CD14-positive monocyte (primary cell): ENCODE results near the gene CYB5D1. TPM values are rescaled to one million over a fixed set of nuclear protein-coding genes. Genes with fewer than 3 reads are reported as not detected.

Experiments used
- DNase-seq, 3 donors: peaks; one replicate each; pipeline ENCODE4 v3.0.0-alpha.2; 2011 to 2022
- H2AFZ ChIP-seq: 2 replicates; pipeline ENCODE4 v1.6.0; 2012; ENCODE audit warnings: mild to moderate bottlenecking, low read depth, low read length, inconsistent platforms; ENCODE audit not compliant: insufficient read depth, poor library complexity, severe bottlenecking
- H3K27ac ChIP-seq, 2 donors: 1 replicate in 1 of 2; 2 replicates in 1 of 2; pipeline ENCODE4 v1.5.1; 2012 to 2013; ENCODE audit warnings: low read length in 2 of 2, control low read depth in 1 of 2, inconsistent platforms in 1 of 2, low read depth in 1 of 2, mild to moderate bottlenecking in 1 of 2
- H3K27me3 ChIP-seq, 2 donors: one replicate each; pipeline versions ENCODE4 v1.6.0 to v1.6.1; 2011 to 2013; ENCODE audit warnings: low read length in 2 of 2; ENCODE audit not compliant: control insufficient read depth in 2 of 2, insufficient read depth in 2 of 2
- H3K36me3 ChIP-seq, 2 donors: replicated peaks in 1 of 2; 1 replicate in 1 of 2; 2 replicates in 1 of 2; pipeline versions ENCODE4 v1.5.1 to v1.6.1; 2012 to 2013; ENCODE audit warnings: low read length in 2 of 2, control low read depth in 1 of 2, inconsistent platforms in 1 of 2, mild to moderate bottlenecking in 1 of 2; ENCODE audit not compliant: insufficient read depth in 2 of 2, control insufficient read depth in 1 of 2
- H3K4me1 ChIP-seq, 2 donors: 1 replicate in 1 of 2; 2 replicates in 1 of 2; pipeline versions ENCODE4 v1.5.1 to v1.6.1; 2012 to 2013; ENCODE audit warnings: low read length in 2 of 2, control low read depth in 1 of 2, inconsistent platforms in 1 of 2, mild to moderate bottlenecking in 1 of 2, moderate library complexity in 1 of 2; ENCODE audit not compliant: insufficient read depth in 2 of 2, control insufficient read depth in 1 of 2
- H3K4me2 ChIP-seq: replicated peaks from 2 replicates; pipeline ENCODE3; 2012; ENCODE audit warnings: low read length, moderate library complexity, mild to moderate bottlenecking; ENCODE audit not compliant: poor library complexity, severe bottlenecking; ENCODE audit errors: extremely low read depth
- H3K4me3 ChIP-seq, 3 experiments: fragments of 200-600 bp in 1 of 3; sonication (generic) in 1 of 3; replicated peaks in 1 of 3; 1 replicate in 2 of 3; 2 replicates in 1 of 3; pipeline ENCODE4 v1.5.1; 2011 to 2013; ENCODE audit warnings: low read length in 3 of 3, mild to moderate bottlenecking in 3 of 3, control low read depth in 2 of 3, low read depth in 2 of 3, inconsistent platforms in 1 of 3, moderate library complexity in 1 of 3
- H3K79me2 ChIP-seq: 2 replicates; pipeline ENCODE4 v1.6.0; 2012; ENCODE audit warnings: mild to moderate bottlenecking, control low read depth, inconsistent platforms, low read length, moderate library complexity; ENCODE audit not compliant: insufficient read depth
- H3K9ac ChIP-seq: 2 replicates; pipeline ENCODE4 v1.6.0; 2017; ENCODE audit warnings: low read length, mild to moderate bottlenecking; ENCODE audit not compliant: insufficient read depth, poor library complexity, severe bottlenecking
- H3K9me3 ChIP-seq, 2 donors: replicated peaks in 1 of 2; 1 replicate in 1 of 2; 2 replicates in 1 of 2; pipeline versions ENCODE4 v1.5.1 to v1.6.1; 2012 to 2013; ENCODE audit warnings: low read length in 2 of 2, control low read depth in 1 of 2; ENCODE audit not compliant: control insufficient read depth in 1 of 2, insufficient read depth in 1 of 2
- H4K20me1 ChIP-seq: 2 replicates; pipeline ENCODE4 v1.6.0; 2012; ENCODE audit warnings: mild to moderate bottlenecking, low read length, control low read depth, moderate library complexity; ENCODE audit not compliant: insufficient read depth
- H3K27ac Mint-ChIP-seq, 7 donors: one replicate each; pipeline ENCODE4 v1.8.0; 2020; ENCODE audit warnings: mild to moderate bottlenecking in 7 of 7, mixed read lengths in 7 of 7, moderate library complexity in 6 of 7, inconsistent platforms in 2 of 7
- H3K27me3 Mint-ChIP-seq, 3 donors: one replicate each; pipeline ENCODE4 v1.8.0; 2021 to 2022; ENCODE audit warnings: low read depth in 3 of 3, mild to moderate bottlenecking in 3 of 3, mixed read lengths in 3 of 3, moderate library complexity in 3 of 3, inconsistent platforms in 1 of 3
- H3K36me3 Mint-ChIP-seq, 2 donors: one replicate each; pipeline ENCODE4 v1.8.0; 2020; ENCODE audit warnings: mixed read lengths in 2 of 2, inconsistent platforms in 1 of 2, mild to moderate bottlenecking in 1 of 2
- H3K4me1 Mint-ChIP-seq: one replicate; pipeline ENCODE4 v1.8.0; 2020; ENCODE audit warnings: mild to moderate bottlenecking, mixed read lengths
- H3K4me3 Mint-ChIP-seq, 2 donors: one replicate each; pipeline ENCODE4 v1.8.0; 2020; ENCODE audit warnings: mild to moderate bottlenecking in 2 of 2, mixed read lengths in 2 of 2, moderate library complexity in 1 of 2
- H3K9me3 Mint-ChIP-seq, 7 donors: one replicate each; pipeline ENCODE4 v1.8.0; 2020 to 2022; ENCODE audit warnings: mixed read lengths in 7 of 7, mild to moderate bottlenecking in 6 of 7, moderate library complexity in 6 of 7, inconsistent platforms in 2 of 7
- WGBS: methylation state at CpG from one replicate; pipeline ENCODE4 v1.1.5; 2013; ENCODE audit warnings: missing lambda C conversion rate; ENCODE audit not compliant: insufficient coverage; 5-methylcytosine and 5-hydroxymethylcytosine counted together
- intact Hi-C, 2 donors: fragments of 100-400 bp; cut with micrococcal nuclease; formaldehyde crosslinking; loops; one replicate each; pipeline versions ENCODE4 v1.15.0 to v1.15.1; 2023
- polyA plus RNA-seq, 3 donors: library from polyadenylated mRNA; depleted of rRNA in 1 of 3; unstranded in 2 of 3; stranded (reverse) in 1 of 3; fragments of 300-500 nt in 2 of 3; fragments of >200 nt in 1 of 3; fragmentation: Illumina TruSeq in 2 of 3; gene quantifications; 1 replicate in 2 of 3; 2 replicates in 1 of 3; pipeline ENCODE4 v1.2.3, GENCODE V29; 2012 to 2021
- TF ChIP-seq, protein P1 (sequence below): fragments of 200-600 bp; IDR thresholded peaks from one replicate; pipeline ENCODE4 v1.8.0; 2022; ENCODE audit warnings: antibody characterized with exemption, mild to moderate bottlenecking

The CYB5D1 gene
- polyA plus RNA-seq, 3 donors: 0.50 to 4.8 (median 0.98) TPM

DNA sequence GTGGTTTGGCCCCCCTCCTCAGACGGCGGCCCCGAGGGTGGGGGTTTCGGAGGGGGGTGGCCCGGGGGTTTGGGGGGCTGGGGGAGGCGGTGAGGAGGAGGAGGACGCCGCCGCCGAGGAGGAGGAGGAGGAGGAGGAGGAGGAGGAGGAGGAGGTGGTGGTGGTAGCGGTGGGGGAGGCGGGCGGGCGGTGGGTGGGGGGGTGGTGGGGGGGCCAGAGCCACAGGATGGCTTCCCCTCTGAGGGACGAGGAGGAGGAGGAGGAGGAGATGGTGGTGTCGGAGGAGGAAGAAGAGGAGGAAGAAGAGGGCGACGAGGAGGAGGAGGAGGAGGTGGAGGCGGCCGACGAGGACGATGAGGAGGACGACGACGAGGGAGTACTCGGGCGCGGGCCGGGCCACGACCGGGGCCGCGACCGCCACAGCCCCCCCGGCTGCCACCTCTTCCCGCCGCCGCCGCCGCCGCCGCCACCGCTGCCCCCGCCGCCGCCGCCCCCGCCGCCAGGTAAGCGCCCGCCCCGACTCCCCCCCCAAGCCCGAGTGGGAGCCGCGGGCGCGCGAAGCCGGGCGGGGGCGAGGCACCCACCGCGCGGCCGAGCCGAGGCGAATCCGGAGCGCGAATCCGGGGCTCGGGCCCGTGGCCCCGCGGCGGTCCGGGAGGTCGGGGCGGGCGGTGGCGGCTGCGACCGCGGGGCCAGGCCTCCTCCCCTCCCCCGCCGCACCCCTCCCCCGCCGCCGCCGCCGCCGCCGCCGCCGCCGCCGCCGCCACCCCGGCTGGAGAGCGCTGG lies 27.0 kb downstream of the CYB5D1 start:
- 0% methylated on average over 33 of the region's 100 CpGs for WGBS
- TF ChIP-seq, protein P1, sequence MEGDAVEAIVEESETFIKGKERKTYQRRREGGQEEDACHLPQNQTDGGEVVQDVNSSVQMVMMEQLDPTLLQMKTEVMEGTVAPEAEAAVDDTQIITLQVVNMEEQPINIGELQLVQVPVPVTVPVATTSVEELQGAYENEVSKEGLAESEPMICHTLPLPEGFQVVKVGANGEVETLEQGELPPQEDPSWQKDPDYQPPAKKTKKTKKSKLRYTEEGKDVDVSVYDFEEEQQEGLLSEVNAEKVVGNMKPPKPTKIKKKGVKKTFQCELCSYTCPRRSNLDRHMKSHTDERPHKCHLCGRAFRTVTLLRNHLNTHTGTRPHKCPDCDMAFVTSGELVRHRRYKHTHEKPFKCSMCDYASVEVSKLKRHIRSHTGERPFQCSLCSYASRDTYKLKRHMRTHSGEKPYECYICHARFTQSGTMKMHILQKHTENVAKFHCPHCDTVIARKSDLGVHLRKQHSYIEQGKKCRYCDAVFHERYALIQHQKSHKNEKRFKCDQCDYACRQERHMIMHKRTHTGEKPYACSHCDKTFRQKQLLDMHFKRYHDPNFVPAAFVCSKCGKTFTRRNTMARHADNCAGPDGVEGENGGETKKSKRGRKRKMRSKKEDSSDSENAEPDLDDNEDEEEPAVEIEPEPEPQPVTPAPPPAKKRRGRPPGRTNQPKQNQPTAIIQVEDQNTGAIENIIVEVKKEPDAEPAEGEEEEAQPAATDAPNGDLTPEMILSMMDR: no peak
- peaks cover 75% of the 10 kb centered on the region for H3K79me2 ChIP-seq
- peaks cover 0 to 6% of the 10 kb centered on the region in 2 donors for H3K36me3 Mint-ChIP-seq
- peak overlapping the region; percentile 74 for H3K9ac ChIP-seq
- peaks cover 0 to 2% of the 10 kb centered on the region in 2 donors for H3K36me3 ChIP-seq
- intact Hi-C loops: no loop called here
- peak overlapping the region; percentile 69 for H2AFZ ChIP-seq
- peak overlapping the region; percentile 78 to 88 for H3K4me3 Mint-ChIP-seq
- H3K4me1 ChIP-seq: peaks cover 72 to 80% of the 10 kb centered on the region in 2 donors
- H3K4me1 Mint-ChIP-seq: peaks cover 5% of the 10 kb centered on the region
- peak overlapping the region; percentile 54 to 98 (median 89) for H3K4me3 ChIP-seq
- no peaks in the 10 kb centered on the region for H3K27me3 Mint-ChIP-seq
- peak overlapping the region in 5 of 7 donors; percentile 64 to 90 (median 74) for H3K27ac Mint-ChIP-seq
- no peaks in the 10 kb centered on the region for H3K9me3 ChIP-seq
- no peaks in the 10 kb centered on the region for H3K27me3 ChIP-seq
- H4K20me1 ChIP-seq: peaks cover 13% of the 10 kb centered on the region
- H3K9me3 Mint-ChIP-seq: no peaks in the 10 kb centered on the region
- peak overlapping the region; percentile 99 for H3K4me2 ChIP-seq
- DNase-seq: peak in 1 of 3 donors; percentile 20
- peak overlapping the region in 1 of 2 donors; percentile 39 for H3K27ac ChIP-seq

DNA sequence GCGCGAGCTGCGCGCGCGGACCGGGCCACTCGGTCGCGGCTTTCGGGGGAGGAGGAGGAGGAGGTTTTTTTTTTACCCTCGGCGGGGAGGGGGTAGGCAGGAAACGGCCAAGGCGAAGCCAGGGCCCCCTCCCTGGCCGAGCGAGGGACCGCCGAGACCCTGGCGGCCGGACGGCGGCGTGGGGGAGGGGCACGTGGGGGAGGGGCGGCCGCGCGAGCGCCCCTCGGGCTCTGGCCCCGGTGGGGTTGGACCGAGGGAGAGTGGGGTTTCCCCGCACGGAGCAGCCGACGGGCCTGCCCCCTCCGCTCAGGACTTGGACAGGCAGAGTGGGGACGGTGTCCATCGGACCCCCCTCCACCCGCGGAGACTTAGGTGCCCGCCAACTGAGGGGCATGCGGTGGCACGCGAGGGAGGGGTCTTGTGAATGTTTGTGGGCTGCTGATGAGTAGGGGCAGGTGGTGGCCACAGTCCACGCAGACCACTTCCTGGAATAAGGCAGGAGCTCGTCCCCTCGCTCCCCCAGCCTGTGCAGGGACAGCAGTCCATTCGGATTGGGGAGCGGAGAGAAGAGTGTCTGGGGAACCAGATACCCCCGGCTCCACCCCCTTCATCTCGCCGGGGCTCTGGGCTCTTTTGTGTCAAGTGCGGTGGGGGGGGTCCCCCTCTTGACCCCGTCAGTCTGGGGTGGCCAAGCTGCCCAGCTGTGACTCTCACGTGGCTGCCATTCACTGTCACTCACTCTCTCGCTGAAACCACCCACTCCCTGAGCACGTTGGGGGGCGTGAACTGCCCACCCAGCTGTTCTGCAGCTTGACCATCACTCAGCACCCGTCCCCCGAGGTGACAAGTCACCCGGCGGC lies 27.8 kb downstream of the CYB5D1 start:
- Mint-ChIP-seq H3K4me1 (peaks cover 5% of the 10 kb centered on the region), H3K27me3 (peaks cover 0 to 1% (median 0%) of the 10 kb centered on the region in 3 donors), H3K4me3 (peak overlapping the region in 1 of 2 donors; percentile 74), H3K9me3 (no peaks in the 10 kb centered on the region), H3K36me3 (peaks cover 7 to 14% of the 10 kb centered on the region in 2 donors), H3K27ac (peak overlapping the region in 2 of 7 donors; percentile 74 to 95)
- Histone ChIP-seq H3K9ac (peak overlapping the region; percentile 74), H3K4me3 (peak overlapping the region; percentile 48 to 98 (median 89)), H4K20me1 (peaks cover 13% of the 10 kb centered on the region), H3K36me3 (peaks cover 3 to 10% of the 10 kb centered on the region in 2 donors), H3K4me1 (peaks cover 72 to 80% of the 10 kb centered on the region in 2 donors), H3K9me3 (no peaks in the 10 kb centered on the region), H3K79me2 (peaks cover 82% of the 10 kb centered on the region), H2AFZ (peak overlapping the region; percentile 69), H3K27ac (peak overlapping the region; percentile 37 to 82), H3K4me2 (peak overlapping the region; percentile 99), H3K27me3 (no peaks in the 10 kb centered on the region)
- TF ChIP-seq, protein P1: no peak
- DNase-seq: peak; percentile 17 to 43 (median 35)
- intact Hi-C loops: no loop called here
- under 1% methylated on average over 47 of the region's 64 CpGs for WGBS
